ENCODE measurements around the gene SYNPR. TPM values are rescaled to one million over a fixed set of nuclear protein-coding genes. Genes with fewer than 3 reads are reported as not detected.

The SYNPR gene
- total RNA-seq, 4 donors from 2014 or later, result 0.17 to 0.58 TPM; not detected in 2

GRCh38 chr3:63325386-63325785 is 47.3 kb downstream of the SYNPR start:
- Histone ChIP-seq H3K36me3 (no peaks in the 10 kb centered on the region), H3K27ac (replicated peaks in 1 of 4) (no peak overlapping the region), H3K9me3 (no peaks in the 10 kb centered on the region), H3K27me3 (no peaks in the 10 kb centered on the region), H3K4me3 (no peak overlapping the region), H3K4me1 (no peaks in the 10 kb centered on the region)
- no peak for TF ChIP-seq EP300 (IDR thresholded peaks at IDR 0.05)
- TF ChIP-seq POLR2AphosphoS5 (IDR thresholded peaks at IDR 0.05), result no peak
- no peak for TF ChIP-seq POLR2A (IDR thresholded peaks at IDR 0.05; ENCODE audit: low read depth)
- TF ChIP-seq, protein P1, sequence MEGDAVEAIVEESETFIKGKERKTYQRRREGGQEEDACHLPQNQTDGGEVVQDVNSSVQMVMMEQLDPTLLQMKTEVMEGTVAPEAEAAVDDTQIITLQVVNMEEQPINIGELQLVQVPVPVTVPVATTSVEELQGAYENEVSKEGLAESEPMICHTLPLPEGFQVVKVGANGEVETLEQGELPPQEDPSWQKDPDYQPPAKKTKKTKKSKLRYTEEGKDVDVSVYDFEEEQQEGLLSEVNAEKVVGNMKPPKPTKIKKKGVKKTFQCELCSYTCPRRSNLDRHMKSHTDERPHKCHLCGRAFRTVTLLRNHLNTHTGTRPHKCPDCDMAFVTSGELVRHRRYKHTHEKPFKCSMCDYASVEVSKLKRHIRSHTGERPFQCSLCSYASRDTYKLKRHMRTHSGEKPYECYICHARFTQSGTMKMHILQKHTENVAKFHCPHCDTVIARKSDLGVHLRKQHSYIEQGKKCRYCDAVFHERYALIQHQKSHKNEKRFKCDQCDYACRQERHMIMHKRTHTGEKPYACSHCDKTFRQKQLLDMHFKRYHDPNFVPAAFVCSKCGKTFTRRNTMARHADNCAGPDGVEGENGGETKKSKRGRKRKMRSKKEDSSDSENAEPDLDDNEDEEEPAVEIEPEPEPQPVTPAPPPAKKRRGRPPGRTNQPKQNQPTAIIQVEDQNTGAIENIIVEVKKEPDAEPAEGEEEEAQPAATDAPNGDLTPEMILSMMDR (IDR thresholded peaks at IDR 0.05), result no peak
- intact Hi-C loops (cut with DNase I), result no loop called here
- 70% methylated on average over 2 of the region's 2 CpGs for WGBS
- no peak for DNase-seq (ENCODE audit: extremely low spot score)

DNA sequence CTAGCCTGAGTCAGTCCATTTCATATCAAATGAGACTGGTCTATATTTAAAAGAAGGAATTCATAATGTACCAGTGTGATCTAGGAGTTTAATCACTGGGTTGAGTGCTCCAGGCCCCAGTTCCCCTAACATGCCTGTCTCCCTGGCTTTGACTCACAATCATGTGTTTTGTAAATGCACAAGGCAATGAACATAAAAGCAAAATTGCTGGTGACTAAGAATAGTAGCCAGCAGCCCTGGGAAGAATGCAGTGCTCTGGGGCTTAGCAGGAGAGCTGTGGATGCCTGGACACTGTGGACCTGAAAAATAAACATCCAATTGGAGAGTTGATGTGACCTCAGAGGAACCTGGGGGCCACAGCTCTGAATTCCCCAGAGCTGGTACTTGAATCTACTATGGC is 50.3 kb downstream of the SYNPR start:
- H3K36me3 ChIP-seq, result no peaks in the 10 kb centered on the region
- intact Hi-C loops (cut with DNase I), result no loop called here
- H3K4me1 ChIP-seq, result no peaks in the 10 kb centered on the region
- H3K27ac ChIP-seq (replicated peaks in 1 of 4), result no peak overlapping the region
- H3K27me3 ChIP-seq, result peaks cover 0 to 9% (median 0%) of the 10 kb centered on the region in 4 donors
- TF ChIP-seq, protein P1 (IDR thresholded peaks at IDR 0.05), result no peak
- TF ChIP-seq EP300 (IDR thresholded peaks at IDR 0.05), result no peak
- TF ChIP-seq POLR2AphosphoS5 (IDR thresholded peaks at IDR 0.05), result no peak
- no peak for TF ChIP-seq POLR2A (IDR thresholded peaks at IDR 0.05; ENCODE audit: low read depth)
- DNase-seq (ENCODE audit: extremely low spot score), result no peak
- H3K9me3 ChIP-seq, result no peaks in the 10 kb centered on the region
- no peak overlapping the region for H3K4me3 ChIP-seq

GRCh38 chr3:63331520-63331919 is 53.4 kb downstream of the SYNPR start:
- TF ChIP-seq POLR2A (IDR thresholded peaks at IDR 0.05; ENCODE audit: low read depth), result no peak
- TF ChIP-seq EP300 (IDR thresholded peaks at IDR 0.05), result no peak
- TF ChIP-seq, protein P1 (IDR thresholded peaks at IDR 0.05), result no peak
- no peak for TF ChIP-seq POLR2AphosphoS5 (IDR thresholded peaks at IDR 0.05)
- Histone ChIP-seq H3K9me3 (no peaks in the 10 kb centered on the region), H3K27me3 (peaks cover 0 to 12% (median 0%) of the 10 kb centered on the region in 4 donors), H3K36me3 (no peaks in the 10 kb centered on the region), H3K4me1 (no peaks in the 10 kb centered on the region), H3K4me3 (no peak overlapping the region), H3K27ac (replicated peaks in 1 of 4) (no peak overlapping the region)
- DNase-seq (ENCODE audit: extremely low spot score), result no peak
- intact Hi-C loops (cut with DNase I), result no loop called here
- WGBS, result 85% methylated on average over 3 of the region's 3 CpGs

DNA sequence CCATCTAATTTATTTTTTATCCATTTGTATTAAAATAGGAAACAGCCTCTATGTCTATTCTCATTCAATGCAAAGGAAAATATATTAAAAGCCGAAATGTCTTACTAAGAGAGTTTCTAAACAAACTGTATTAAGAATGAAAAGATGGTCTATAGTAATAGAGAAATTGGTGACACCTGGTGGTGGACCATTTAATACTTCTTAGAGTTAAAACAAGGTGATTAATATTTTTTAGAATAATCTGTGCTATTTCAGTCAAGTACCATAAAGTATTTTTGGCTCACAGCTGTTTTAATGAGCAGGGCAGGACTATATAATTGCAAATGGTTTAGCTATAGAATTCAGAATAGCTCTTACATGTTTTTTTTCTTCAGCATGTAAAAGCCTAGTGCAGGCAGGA is 55.7 kb downstream of the SYNPR start:
- no peak overlapping the region for H3K4me3 ChIP-seq
- H3K27me3 ChIP-seq, result peaks cover 0 to 12% (median 0%) of the 10 kb centered on the region in 4 donors
- no peak for DNase-seq (ENCODE audit: extremely low spot score)
- TF ChIP-seq POLR2AphosphoS5 (IDR thresholded peaks at IDR 0.05), result no peak
- TF ChIP-seq, protein P1 (IDR thresholded peaks at IDR 0.05), result no peak
- 72% methylated on average over 1 of the region's 1 CpG for WGBS
- no peaks in the 10 kb centered on the region for H3K36me3 ChIP-seq
- H3K4me1 ChIP-seq, result no peaks in the 10 kb centered on the region
- intact Hi-C loops (cut with DNase I), result no loop called here
- no peaks in the 10 kb centered on the region for H3K9me3 ChIP-seq
- no peak overlapping the region for H3K27ac ChIP-seq (replicated peaks in 1 of 4)

DNA sequence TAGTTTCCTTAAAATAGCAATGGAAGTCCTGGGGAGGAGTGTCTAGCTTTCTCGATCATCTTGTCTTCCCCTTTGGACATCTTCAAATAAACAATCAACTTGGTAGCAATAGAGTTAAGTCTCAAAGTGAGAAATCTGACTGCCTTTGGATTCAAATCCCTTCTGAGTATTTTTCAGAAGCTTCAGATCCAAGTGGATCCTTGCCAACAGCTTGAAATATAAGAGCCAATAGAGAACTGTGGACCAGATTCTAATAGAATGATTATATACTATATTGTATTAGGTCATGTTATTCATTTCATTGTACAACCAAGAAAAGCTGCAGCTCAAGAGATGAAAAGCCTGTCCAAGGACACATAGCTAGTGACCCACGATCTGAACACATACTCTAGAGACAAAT is 60.2 kb downstream of the SYNPR start:
- intact Hi-C loops (cut with DNase I), result no loop called here
- WGBS, result 29% methylated on average over 2 of the region's 2 CpGs
- Histone ChIP-seq H3K27me3 (peaks cover 0 to 2% (median 0%) of the 10 kb centered on the region in 4 donors), H3K4me3 (no peak overlapping the region), H3K9me3 (no peaks in the 10 kb centered on the region), H3K4me1 (peaks cover 0 to 3% (median 1%) of the 10 kb centered on the region in 4 donors), H3K27ac (replicated peaks in 1 of 4) (no peak overlapping the region), H3K36me3 (no peaks in the 10 kb centered on the region)
- no peak for DNase-seq (ENCODE audit: extremely low spot score)
- TF ChIP-seq POLR2A (IDR thresholded peaks at IDR 0.05; ENCODE audit: low read depth) (no peak), EP300 (IDR thresholded peaks at IDR 0.05) (no peak), POLR2AphosphoS5 (IDR thresholded peaks at IDR 0.05) (no peak)
- TF ChIP-seq, protein P1 (IDR thresholded peaks at IDR 0.05), result no peak
